HPDE6-E6E7 (cell line): Measurements from ENCODE around the gene TNFRSF13B.
"Not testable (repeated sequence)": the region's sequence is repeated elsewhere in the genome, so short reads cannot be mapped to it uniquely, and the experiment has no call there.

Experiments
- DNase-seq: peaks from one replicate; pipeline ENCODE4 v3.0.0; 2011; ENCODE audit warnings: missing footprints; ENCODE audit errors: extremely low spot score

TNFRSF13B gene

GRCh38 chr17:16971458-16972338, at the start of gene TNFRSF13B:
TNFRSF13B (minus strand) TSS chr17:16972118; CDS start chr17:16972075, 43 bp downstream.
- DNase-seq = no peak

GRCh38 chr17:17021194-17021863, 49.4 kb upstream of the TNFRSF13B start:
- DNase-seq = no peak

GRCh38 chr17:17020821-17021193, 48.9 kb upstream of the TNFRSF13B start:
- DNase-seq = no peak

GRCh38 chr17:17019891-17020456, 48.1 kb upstream of the TNFRSF13B start:
- peak; percentile 83 for DNase-seq

GRCh38 chr17:17019430-17019762, 47.5 kb upstream of the TNFRSF13B start:
- DNase-seq = no peak

GRCh38 chr17:17018612-17019429, 46.9 kb upstream of the TNFRSF13B start:
- no peak for DNase-seq

- DNase-seq = no peak
Observed at GRCh38 chr17:17018021-17018441, 46.1 kb upstream of the TNFRSF13B start.

GRCh38 chr17:17017343-17018014, 45.6 kb upstream of the TNFRSF13B start:
- DNase-seq = no peak

- not testable (repeated sequence) for DNase-seq
Observed at GRCh38 chr17:17016199-17017197, 44.6 kb upstream of the TNFRSF13B start.

- DNase-seq = no peak
Observed at GRCh38 chr17:17015230-17015629, 43.3 kb upstream of the TNFRSF13B start.

GRCh38 chr17:17014748-17015124, 42.8 kb upstream of the TNFRSF13B start:
- not testable (repeated sequence) for DNase-seq

GRCh38 chr17:17013828-17014747, 42.2 kb upstream of the TNFRSF13B start:
- not testable (repeated sequence) for DNase-seq

GRCh38 chr17:17011043-17011907, 39.4 kb upstream of the TNFRSF13B start:
- not testable (repeated sequence) for DNase-seq

- DNase-seq = not testable (repeated sequence)
Observed at GRCh38 chr17:17010545-17011034, 38.7 kb upstream of the TNFRSF13B start.

GRCh38 chr17:17009972-17010371, 38.1 kb upstream of the TNFRSF13B start:
- DNase-seq = not testable (repeated sequence)

GRCh38 chr17:17008621-17009397, 36.9 kb upstream of the TNFRSF13B start:
- DNase-seq = not testable (repeated sequence)

- not testable (repeated sequence) for DNase-seq
Observed at GRCh38 chr17:17007891-17008290, 36.0 kb upstream of the TNFRSF13B start.
